Measurements from ENCODE around the gene JAGN1. TPM values are rescaled to one million over a fixed set of nuclear protein-coding genes. Genes with fewer than 3 reads are reported as not detected.
A peak's percentile ranks its signal among the peaks of the same experiment; 100 is the strongest.
"Not testable (repeated sequence)": the region's sequence is repeated elsewhere in the genome, so short reads cannot be mapped to it uniquely, and the experiment has no call there.

JAGN1 gene
- total RNA-seq = 19.7 TPM

GRCh38 chr3:9890249-9891071 is at the start of gene JAGN1:
TSS of gene JAGN1 (plus strand) at chr3:9890610. CDS start at chr3:9890723, 113 bp downstream.
- ATAC-seq = peak; percentile 98
- DNase-seq (ENCODE audit: low spot score) = peak; percentile 93
- intact Hi-C loops (cut with DNase I) = no loop called here

GRCh38 chr3:9841015-9841414 is 49.4 kb upstream of the JAGN1 start:
- intact Hi-C loops (cut with DNase I) = loop anchor here (10.0 kb wide), 1 partner anchor 74 kb away; the partner anchor contains the start of gene IL17RC
- no peak for ATAC-seq
- no peak for DNase-seq (ENCODE audit: low spot score)

- peak; percentile 99 for DNase-seq (ENCODE audit: low spot score)
- intact Hi-C loops (cut with DNase I) = loop anchor here (10.0 kb wide), 1 partner anchor 71 kb away; the partner anchor contains the start of gene IL17RC
Observed at GRCh38 chr3:9843715-9844438, 46.5 kb upstream of the JAGN1 start, which contains the start of gene RPUSD3. TSS of gene RPUSD3 (minus strand) at chr3:9844008. CDS start at chr3:9843990, 18 bp downstream.

GRCh38 chr3:9846231-9846630 is 44.2 kb upstream of the JAGN1 start:
- intact Hi-C loops (cut with DNase I) = loop anchor here (10.0 kb wide), 1 partner anchor 69 kb away; the partner anchor contains the start of gene IL17RC
- ATAC-seq = no peak
- DNase-seq (ENCODE audit: low spot score) = no peak

More at GRCh38 chr3:9843715-9844438, 46.5 kb upstream of the JAGN1 start, which contains the start of gene RPUSD3:
- ATAC-seq = peak; percentile 100

- no peak for DNase-seq (ENCODE audit: low spot score)
- ATAC-seq = no peak
- intact Hi-C loops (cut with DNase I) = loop anchor here (10.0 kb wide), 1 partner anchor 68 kb away; the partner anchor contains the start of gene IL17RC
Observed at GRCh38 chr3:9846931-9847488, 43.4 kb upstream of the JAGN1 start.

GRCh38 chr3:9847870-9848269 is 42.5 kb upstream of the JAGN1 start:
- ATAC-seq; DNase-seq (ENCODE audit: low spot score): not testable (repeated sequence)
- intact Hi-C loops (cut with DNase I) = loop anchor here (10.0 kb wide), 1 partner anchor 67 kb away; the partner anchor contains the start of gene IL17RC

- not testable (repeated sequence) for ATAC-seq; DNase-seq (ENCODE audit: low spot score)
- intact Hi-C loops (cut with DNase I) = loop anchor here (10.0 kb wide), 1 partner anchor 66 kb away; the partner anchor contains the start of gene IL17RC
Observed at GRCh38 chr3:9848860-9849259, 41.5 kb upstream of the JAGN1 start.

GRCh38 chr3:9851383-9851782 is 39.0 kb upstream of the JAGN1 start:
- intact Hi-C loops (cut with DNase I); ATAC-seq; DNase-seq (ENCODE audit: low spot score): not testable (repeated sequence)

- DNase-seq (ENCODE audit: low spot score); intact Hi-C loops (cut with DNase I); ATAC-seq: not testable (repeated sequence)
Observed at GRCh38 chr3:9851926-9852325, 38.5 kb upstream of the JAGN1 start.

GRCh38 chr3:9852528-9852927 is 37.9 kb upstream of the JAGN1 start:
- intact Hi-C loops (cut with DNase I) = no loop called here
- no peak for DNase-seq (ENCODE audit: low spot score)
- ATAC-seq = no peak

GRCh38 chr3:9854291-9854940 is 36.0 kb upstream of the JAGN1 start:
- ATAC-seq; intact Hi-C loops (cut with DNase I); DNase-seq (ENCODE audit: low spot score): not testable (repeated sequence)

- intact Hi-C loops (cut with DNase I) = no loop called here
- DNase-seq (ENCODE audit: low spot score) (no peak), ATAC-seq (no peak)
Observed at GRCh38 chr3:9855594-9855993, 34.8 kb upstream of the JAGN1 start.

- no peak for ATAC-seq
- intact Hi-C loops (cut with DNase I) = no loop called here
- DNase-seq (ENCODE audit: low spot score) = no peak
Observed at GRCh38 chr3:9859530-9860025, 30.8 kb upstream of the JAGN1 start.

- intact Hi-C loops (cut with DNase I) = no loop called here
Observed at GRCh38 chr3:9861201-9861600, 29.2 kb upstream of the JAGN1 start.

GRCh38 chr3:9861626-9862130 is 28.7 kb upstream of the JAGN1 start:
- intact Hi-C loops (cut with DNase I) = no loop called here
- DNase-seq (ENCODE audit: low spot score) = no peak
- no peak for ATAC-seq

More at GRCh38 chr3:9861201-9861600, 29.2 kb upstream of the JAGN1 start:
- DNase-seq (ENCODE audit: low spot score) (no peak), ATAC-seq (no peak)

GRCh38 chr3:9862391-9863057 is 27.9 kb upstream of the JAGN1 start:
- intact Hi-C loops (cut with DNase I) = no loop called here
- DNase-seq (ENCODE audit: low spot score) (peak; percentile 80), ATAC-seq (peak; percentile 80)

GRCh38 chr3:9863058-9863772 is 27.2 kb upstream of the JAGN1 start:
- ATAC-seq (peak; percentile 11), DNase-seq (ENCODE audit: low spot score) (no peak)
- intact Hi-C loops (cut with DNase I) = no loop called here

Data from sciatic nerve (tissue), 2 donors.